CD4-positive, alpha-beta T cell treated with Interleukin-6 at 100 ng/mL for 8 hours (primary cell): ENCODE data around the gene KDM6A.
A peak's percentile ranks its signal among the peaks of the same experiment; 100 is the strongest.
"Not testable (repeated sequence)": the region's sequence is repeated elsewhere in the genome, so short reads cannot be mapped to it uniquely, and the experiment has no call there.

Experiments
- DNase-seq: peaks from one replicate; pipeline ENCODE4 v3.0.0-alpha.2; 2020; ENCODE audit warnings: mixed read lengths, low spot score

KDM6A gene

GRCh38 chrX:45083314-45083713, 210.3 kb downstream of the KDM6A start:
- peak; percentile 26 for DNase-seq

GRCh38 chrX:45110494-45110893, 237.5 kb downstream of the KDM6A start:
- no peak for DNase-seq

GRCh38 chrX:45126158-45126557, 253.2 kb downstream of the KDM6A start:
- no peak for DNase-seq

- DNase-seq: no peak
Observed at GRCh38 chrX:45128896-45129454, 256.0 kb downstream of the KDM6A start.

GRCh38 chrX:45133465-45133864, 260.5 kb downstream of the KDM6A start:
- no peak for DNase-seq

GRCh38 chrX:45134315-45134731, 261.3 kb downstream of the KDM6A start:
- DNase-seq: no peak

- DNase-seq: no peak
Observed at GRCh38 chrX:45134775-45135174, 261.8 kb downstream of the KDM6A start.

GRCh38 chrX:45135391-45136075, 262.5 kb downstream of the KDM6A start:
- not testable (repeated sequence) for DNase-seq

GRCh38 chrX:45137531-45137930, 264.5 kb downstream of the KDM6A start:
- DNase-seq: no peak

- no peak for DNase-seq
Observed at GRCh38 chrX:45138525-45138924, 265.5 kb downstream of the KDM6A start.

- DNase-seq: no peak
Observed at GRCh38 chrX:45140812-45141211, 267.8 kb downstream of the KDM6A start.

- no peak for DNase-seq
Observed at GRCh38 chrX:45142185-45142584, 269.2 kb downstream of the KDM6A start.

- no peak for DNase-seq
Observed at GRCh38 chrX:45143455-45143854, 270.5 kb downstream of the KDM6A start.

GRCh38 chrX:45145492-45146215, 272.7 kb downstream of the KDM6A start:
- no peak for DNase-seq

- DNase-seq: no peak
Observed at GRCh38 chrX:45150821-45151220, 277.8 kb downstream of the KDM6A start.

GRCh38 chrX:45154033-45154360, 281.0 kb downstream of the KDM6A start:
- no peak for DNase-seq

GRCh38 chrX:45154462-45154861, 281.5 kb downstream of the KDM6A start:
- no peak for DNase-seq

GRCh38 chrX:45157647-45158046, 284.7 kb downstream of the KDM6A start:
- no peak for DNase-seq
